HG02943 (cell line): ENCODE measurements around the gene UNG.
"Not testable (repeated sequence)": the region's sequence is repeated elsewhere in the genome, so short reads cannot be mapped to it uniquely, and the experiment has no call there.

Experiments used
- ATAC-seq: cut with Tn5 transposase; IDR thresholded peaks from one replicate; pipeline ENCODE4 v1.9.1; 2021; ENCODE audit warnings: mild to moderate bottlenecking, low read depth, moderate library complexity; ENCODE audit not compliant: unreplicated experiment

The UNG gene

GRCh38 chr12:109120095-109120494, 22.7 kb downstream of the UNG start:
- ATAC-seq: no peak

- ATAC-seq: no peak
Measured at GRCh38 chr12:109120557-109120956, 23.2 kb downstream of the UNG start.

GRCh38 chr12:109121346-109121880, 24.0 kb downstream of the UNG start:
- no peak for ATAC-seq

GRCh38 chr12:109124878-109125648, 27.7 kb downstream of the UNG start:
- ATAC-seq: no peak

- ATAC-seq: no peak
Measured at GRCh38 chr12:109125791-109126190, 28.4 kb downstream of the UNG start.

- no peak for ATAC-seq
Measured at GRCh38 chr12:109126784-109127183, 29.4 kb downstream of the UNG start.

- no peak for ATAC-seq
Measured at GRCh38 chr12:109127533-109128242, 30.3 kb downstream of the UNG start.

- ATAC-seq: no peak
Measured at GRCh38 chr12:109130297-109131153, 33.1 kb downstream of the UNG start.

GRCh38 chr12:109131154-109132050, 34.0 kb downstream of the UNG start:
- ATAC-seq: no peak

- no peak for ATAC-seq
Measured at GRCh38 chr12:109134186-109134917, 37.0 kb downstream of the UNG start.

GRCh38 chr12:109137055-109137454, 39.7 kb downstream of the UNG start:
- ATAC-seq: no peak

GRCh38 chr12:109139360-109139759, 42.0 kb downstream of the UNG start:
- no peak for ATAC-seq

GRCh38 chr12:109139791-109140190, 42.4 kb downstream of the UNG start:
- no peak for ATAC-seq

GRCh38 chr12:109140560-109140959, 43.2 kb downstream of the UNG start:
- no peak for ATAC-seq

- ATAC-seq: no peak
Measured at GRCh38 chr12:109144224-109144623, 46.8 kb downstream of the UNG start.

- ATAC-seq: not testable (repeated sequence)
Measured at GRCh38 chr12:109147126-109147525, 49.7 kb downstream of the UNG start.

GRCh38 chr12:109147954-109148353, 50.6 kb downstream of the UNG start:
- ATAC-seq: no peak

GRCh38 chr12:109150124-109150640, 52.8 kb downstream of the UNG start:
- no peak for ATAC-seq

- no peak for ATAC-seq
Measured at GRCh38 chr12:109151457-109151856, 54.1 kb downstream of the UNG start.
